Muscle of arm (tissue), 12 donors: Measurements from ENCODE around the gene SBF2. TPM values are rescaled to one million over a fixed set of nuclear protein-coding genes. Genes with fewer than 3 reads are reported as not detected.
A peak's percentile ranks its signal among the peaks of the same experiment; 100 is the strongest.
"Not testable (repeated sequence)": the region's sequence is repeated elsewhere in the genome, so short reads cannot be mapped to it uniquely, and the experiment has no call there.

Experiments
- DNase-seq: peaks from one replicate; pipeline ENCODE4 v3.0.0-alpha.2; 2013
- polyA plus RNA-seq, 12 donors: library from polyadenylated mRNA; unstranded; fragments of 120-200 nt; gene quantifications; one replicate each; pipeline ENCODE4 v1.2.1, GENCODE V29; 2013; ENCODE audit not compliant: insufficient read length in 12 of 12

Gene SBF2
- polyA plus RNA-seq, 12 donors: 18.3 to 53.2 (median 25.3) TPM; not detected in 1

DNA sequence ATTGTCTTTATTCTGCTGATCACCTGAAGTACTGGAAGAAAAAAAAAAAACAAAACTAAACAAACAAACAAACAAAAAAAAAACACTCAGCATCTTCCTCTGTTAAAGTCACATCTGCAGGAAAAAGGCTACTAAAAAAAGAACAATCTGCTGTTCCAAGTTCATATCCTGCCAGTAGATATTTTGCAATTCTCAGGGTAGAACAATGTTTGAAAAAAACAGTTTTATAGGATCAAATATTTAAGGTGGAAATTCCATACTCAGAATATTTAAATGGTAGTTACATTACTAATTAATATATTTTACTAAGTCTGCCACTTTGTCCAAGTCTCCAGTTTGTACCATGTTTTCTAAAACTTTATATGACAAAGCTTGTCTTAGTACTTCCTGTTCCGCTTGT lies 175.2 kb downstream of the SBF2 start:
- DNase-seq: peak; percentile 35

DNA sequence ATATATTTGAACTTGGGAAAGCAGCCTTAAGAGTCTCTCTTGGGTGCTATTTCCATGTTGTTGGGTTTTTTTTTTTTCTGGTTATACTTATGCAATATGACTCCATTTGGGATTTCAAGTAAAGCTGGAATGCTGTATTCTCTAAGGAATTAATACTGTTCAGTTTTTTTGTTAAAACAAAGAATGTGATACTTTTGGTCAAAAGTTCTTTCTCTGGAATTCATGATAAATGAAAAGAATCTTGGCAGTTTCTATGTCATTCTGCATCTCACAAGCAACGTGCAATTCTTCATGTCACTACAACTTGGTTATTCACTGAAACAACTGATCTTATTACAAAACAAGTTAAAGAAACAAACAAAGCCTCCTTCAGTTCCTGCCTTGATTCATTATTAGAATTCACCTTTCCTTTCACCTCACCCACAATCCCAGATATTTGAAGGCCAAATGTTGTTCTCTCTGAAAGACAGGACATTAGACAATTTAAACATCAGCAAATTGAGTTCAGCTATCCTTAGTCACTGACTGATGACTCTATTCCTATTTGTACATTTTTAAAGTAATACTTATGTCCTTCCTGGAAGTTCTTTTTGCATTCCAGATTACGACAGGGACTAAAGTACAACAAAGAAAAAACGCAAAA lies 176.2 kb downstream of the SBF2 start:
- peak; percentile 36 for DNase-seq

DNA sequence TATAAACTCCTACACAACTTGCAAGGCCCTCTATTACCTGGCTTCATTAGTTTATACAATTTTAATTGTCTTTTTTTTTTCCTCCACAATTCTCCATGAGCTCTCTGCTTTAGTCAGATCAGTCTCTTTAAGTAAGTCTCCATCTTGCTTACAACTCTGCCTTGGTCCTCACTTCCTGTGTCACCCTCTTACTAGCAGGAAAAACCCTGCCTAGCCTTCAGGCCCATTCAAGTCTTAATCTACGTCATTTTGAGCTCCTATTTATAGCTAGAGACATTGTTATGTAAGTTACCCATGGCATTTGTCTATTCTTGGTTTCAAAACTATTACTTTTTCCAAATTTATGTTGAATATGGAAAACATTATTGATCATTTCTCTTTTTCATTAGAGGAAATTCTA lies 177.4 kb downstream of the SBF2 start:
- DNase-seq: no peak

DNA sequence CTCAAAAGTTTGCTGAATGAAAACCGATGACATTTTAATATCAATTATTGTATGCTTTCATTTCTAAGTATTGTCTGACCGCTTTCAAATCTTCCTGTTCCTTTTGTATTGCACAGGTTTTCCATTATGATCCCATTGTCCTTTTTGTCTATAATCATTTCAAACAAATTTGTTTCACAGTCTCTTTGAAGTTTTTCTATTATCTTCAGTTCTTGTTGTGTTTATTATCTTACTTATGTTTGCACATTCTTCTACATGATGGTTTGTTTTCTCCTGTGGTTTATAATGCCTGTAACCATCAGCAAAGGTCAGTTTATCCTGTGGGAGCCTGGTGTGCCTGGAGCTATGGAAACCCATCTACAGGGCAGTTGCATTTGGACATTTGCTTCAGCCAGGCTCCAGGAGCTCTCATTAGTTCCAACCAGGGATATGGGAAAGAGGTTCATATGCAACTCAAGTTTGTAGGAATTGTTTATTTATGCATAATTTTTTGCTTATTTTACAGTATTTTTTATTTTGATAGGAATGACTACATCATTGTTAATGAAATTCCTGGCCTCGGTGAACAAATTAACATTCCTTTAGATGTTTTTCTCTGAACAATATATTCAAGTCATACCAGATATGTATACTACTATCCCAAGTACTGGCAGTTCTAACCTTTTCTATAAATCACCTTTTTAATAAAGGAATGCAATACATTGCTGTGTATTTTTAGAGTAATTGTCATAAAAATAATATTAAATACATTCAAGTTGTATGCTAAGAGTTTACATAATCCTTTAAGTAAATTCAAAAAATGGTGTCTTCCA lies 179.2 kb downstream of the SBF2 start:
- DNase-seq: no peak

DNA sequence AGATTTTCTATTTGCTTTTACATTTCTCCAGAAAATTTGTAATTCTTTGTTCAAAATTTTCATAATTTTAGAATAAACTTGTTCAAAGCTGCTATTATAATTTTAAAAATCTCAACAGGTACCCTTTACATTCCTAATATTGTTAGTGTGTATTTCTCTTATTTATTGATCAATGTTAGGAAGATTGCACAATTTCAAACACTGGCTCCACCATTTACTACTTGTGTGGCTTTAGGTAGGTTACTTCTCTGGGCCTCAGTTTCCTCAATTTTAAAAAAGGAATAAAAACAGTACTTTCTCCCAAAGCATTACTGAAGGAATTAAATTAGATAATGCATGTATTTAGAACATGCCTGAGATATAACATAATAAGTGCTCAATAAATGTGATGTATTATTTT lies 180.2 kb downstream of the SBF2 start:
- DNase-seq: no peak

DNA sequence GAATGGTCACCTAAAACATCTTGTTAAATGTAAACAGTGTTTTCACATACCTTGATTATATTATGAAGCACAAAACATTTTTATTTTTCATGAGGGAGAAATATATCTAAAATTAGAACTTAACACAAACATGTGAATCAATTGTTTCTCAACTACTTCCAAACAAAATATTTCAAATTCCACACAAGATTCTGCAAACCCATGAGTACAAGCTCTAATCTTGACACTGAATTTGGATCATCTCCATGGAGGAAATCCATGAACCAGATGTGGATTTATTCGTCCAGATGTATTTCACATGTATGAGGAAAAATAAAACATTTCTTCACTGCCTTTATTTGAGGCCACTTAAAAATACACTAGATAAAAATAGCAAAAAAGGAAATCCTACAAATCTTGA lies 184.2 kb downstream of the SBF2 start:
- DNase-seq: peak; percentile 91

DNA sequence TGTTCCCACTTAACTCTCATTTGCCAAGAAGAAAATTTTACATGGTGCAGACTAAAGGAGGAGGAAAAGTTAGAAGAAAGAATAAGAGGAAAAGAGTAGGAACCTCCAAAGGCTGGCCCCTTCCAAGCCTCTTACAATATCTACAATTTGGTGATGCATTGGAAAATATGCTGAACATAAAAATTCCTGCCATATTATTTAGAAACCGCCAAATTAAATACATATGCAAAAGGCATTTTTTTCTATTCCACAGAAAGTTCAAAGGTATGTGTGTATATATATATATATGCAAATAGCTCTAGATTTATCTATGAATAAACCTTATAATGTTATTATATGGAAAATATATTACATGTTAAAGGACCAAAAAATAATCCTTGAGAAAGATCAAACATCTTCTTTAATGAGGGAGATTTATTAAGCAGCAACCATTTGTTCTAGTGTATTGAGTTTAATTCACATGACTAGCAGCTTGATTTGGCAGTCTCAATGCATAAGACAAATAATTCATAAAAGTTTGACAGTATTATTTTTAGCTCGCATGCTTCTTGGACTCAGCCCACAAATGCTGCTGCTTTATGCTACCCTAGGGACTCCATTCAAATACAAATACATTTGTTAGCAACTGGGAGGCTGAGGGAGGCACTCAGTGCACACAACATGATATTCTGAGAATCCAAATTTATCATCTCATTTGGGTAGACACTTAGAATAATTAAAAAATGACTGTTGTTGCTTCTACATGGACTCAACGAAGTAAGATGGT lies 184.9 kb downstream of the SBF2 start:
- DNase-seq: peak; percentile 88

DNA sequence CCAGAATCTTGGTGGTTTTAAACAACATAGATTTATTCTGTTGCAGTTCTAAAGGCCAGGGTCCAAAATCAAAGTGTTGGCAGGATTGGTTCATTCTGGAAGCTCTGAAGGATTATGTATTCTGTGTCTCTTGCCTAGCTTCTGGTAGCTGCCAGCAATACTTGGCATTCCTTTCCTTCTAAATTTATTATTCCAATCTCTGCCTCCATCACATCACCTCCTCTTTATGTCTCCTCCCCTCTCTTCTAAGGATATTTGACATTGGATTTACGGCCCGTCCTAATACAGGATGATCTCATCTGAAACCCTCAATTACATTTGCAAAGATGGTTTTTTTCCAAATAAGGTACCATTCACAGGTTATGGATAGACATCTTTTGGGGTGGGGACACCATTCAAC lies 186.5 kb downstream of the SBF2 start:
- no peak for DNase-seq

DNA sequence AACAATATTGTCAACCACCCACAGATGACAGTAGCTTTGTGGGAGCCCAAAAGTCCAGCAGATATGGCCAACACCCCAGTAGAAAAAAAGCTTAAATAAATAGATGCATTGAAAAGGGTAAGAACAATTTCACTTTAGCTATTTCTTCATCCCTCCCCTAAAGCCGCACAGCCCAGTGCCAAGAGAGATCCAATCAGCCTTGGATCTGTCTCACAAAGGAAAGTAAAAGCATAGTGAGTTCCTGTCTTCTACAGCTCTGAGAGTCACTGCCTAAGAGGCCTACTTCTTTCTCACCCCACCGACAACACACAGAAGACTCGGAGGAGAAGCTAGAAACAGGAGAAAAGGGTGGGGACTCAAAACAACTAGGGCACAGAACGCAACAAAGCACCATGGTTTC lies 196.4 kb downstream of the SBF2 start:
- no peak for DNase-seq

DNA sequence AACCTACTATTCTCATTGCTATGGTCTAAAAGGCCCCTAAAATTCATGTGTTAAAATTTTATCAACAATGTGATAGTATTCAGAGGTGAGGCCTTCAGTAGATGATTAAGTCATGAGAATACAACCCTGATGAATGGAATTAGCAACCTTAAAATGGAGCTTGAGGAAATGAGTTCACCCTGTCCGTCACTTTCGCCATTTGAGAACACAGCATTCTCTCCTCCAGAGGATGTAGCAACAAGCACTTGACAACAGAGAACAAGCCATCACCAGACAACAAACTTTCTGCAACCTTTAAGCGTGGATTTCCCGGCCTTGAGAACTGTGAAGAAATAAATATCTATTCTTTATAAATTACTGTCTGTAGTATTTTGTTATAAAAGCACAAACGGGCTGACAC lies 197.0 kb downstream of the SBF2 start:
- DNase-seq: no peak

DNA sequence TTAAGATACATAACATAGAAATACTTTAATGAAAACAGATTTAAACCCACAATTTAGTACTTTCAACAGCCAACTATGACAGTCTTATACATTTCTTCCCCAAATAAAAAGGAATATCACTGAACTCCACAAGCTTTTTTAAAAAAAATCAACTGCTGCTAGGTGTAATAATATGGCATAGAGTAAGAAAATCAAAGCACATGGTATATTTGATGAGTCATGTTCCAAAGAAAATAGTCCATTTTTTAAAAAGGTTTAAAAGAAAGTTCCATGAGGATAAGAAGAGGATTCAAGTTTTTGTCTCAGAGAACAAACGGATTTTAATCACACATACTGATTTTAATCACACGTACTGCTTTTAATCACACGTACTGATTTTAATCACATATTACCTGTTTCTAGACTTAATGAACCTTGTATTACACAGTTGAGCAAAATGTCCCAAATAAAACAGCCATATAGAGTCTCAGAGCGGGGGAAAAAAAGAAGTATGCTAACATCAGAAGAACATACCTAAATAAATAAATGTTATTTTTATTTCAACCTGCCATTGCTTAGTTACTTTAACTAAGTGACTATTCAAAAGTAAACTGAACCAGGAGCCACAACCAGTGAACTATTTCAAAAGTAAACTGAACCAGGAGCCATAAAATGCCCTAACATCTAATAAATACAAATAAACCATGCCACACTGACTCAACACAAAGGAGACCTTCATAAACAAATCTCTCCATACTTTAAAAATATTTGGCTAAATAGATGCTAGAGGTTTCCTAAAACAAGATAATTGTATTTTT lies 198.4 kb downstream of the SBF2 start:
- no peak for DNase-seq

DNA sequence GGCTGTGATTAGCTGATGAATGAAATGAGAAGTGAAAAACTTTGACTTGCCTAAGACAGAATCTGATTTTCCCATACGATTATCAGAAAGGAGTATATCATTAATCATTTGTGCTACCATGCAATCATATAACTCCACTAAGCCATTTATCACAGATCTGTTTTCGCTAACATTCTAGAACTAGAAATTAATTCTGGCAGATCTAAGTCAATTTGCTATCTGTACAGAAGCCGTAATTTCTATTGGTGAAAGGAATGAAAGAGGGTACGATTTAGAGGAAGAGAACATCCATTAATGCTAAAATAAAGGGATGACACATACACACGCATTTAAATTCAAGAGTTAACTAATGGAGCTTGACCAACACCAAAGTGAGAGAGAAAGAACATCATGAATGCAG lies 201.6 kb downstream of the SBF2 start:
- no peak for DNase-seq

DNA sequence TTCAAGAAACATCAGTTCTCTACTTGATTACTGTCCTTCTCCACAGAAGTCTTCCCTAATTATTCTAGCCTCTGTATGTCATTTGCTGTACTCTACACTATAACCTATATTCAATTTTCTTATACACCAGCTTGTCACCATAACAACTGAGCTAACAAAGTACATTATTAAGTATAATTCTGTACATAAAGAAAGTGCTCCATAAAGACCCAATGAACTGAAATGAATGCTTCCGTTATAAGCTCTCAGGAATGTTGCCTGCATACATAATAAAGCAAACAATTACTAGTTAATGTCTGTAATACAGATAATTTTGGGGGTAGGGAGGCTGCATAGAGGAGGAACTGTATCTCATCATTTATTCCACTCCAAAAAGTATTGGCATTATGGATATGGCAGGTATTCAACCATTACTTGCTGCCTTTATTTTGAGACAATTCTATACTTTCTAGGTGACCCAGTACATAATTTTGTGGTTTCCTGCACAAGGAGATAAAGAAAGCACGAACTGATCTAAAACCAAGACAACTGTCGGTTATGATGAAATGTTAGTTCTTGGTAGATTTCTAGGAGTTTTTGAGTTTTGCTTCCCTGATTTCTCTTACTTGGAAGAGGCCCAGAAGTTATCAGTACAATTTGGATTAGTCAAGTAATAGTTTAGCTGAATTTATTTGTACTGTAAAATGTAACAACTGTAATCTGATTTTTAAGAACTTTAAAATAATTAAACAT lies 202.5 kb downstream of the SBF2 start:
- DNase-seq: no peak

DNA sequence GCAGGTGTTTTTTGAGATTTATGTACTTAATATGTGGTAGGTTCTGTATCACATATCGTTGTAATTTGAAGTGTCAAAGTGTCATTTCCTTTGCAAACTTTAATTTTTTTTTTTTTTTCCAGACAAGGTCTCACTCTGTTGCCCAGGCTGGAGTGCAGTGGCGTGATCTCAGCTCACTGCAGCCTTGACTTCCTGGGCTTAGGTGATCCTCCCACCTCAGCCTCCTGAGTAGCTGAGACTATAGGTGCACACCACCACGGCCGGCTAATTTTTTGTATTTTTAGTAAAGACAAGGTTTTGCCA lies 206.1 kb downstream of the SBF2 start:
- not testable (repeated sequence) for DNase-seq

DNA sequence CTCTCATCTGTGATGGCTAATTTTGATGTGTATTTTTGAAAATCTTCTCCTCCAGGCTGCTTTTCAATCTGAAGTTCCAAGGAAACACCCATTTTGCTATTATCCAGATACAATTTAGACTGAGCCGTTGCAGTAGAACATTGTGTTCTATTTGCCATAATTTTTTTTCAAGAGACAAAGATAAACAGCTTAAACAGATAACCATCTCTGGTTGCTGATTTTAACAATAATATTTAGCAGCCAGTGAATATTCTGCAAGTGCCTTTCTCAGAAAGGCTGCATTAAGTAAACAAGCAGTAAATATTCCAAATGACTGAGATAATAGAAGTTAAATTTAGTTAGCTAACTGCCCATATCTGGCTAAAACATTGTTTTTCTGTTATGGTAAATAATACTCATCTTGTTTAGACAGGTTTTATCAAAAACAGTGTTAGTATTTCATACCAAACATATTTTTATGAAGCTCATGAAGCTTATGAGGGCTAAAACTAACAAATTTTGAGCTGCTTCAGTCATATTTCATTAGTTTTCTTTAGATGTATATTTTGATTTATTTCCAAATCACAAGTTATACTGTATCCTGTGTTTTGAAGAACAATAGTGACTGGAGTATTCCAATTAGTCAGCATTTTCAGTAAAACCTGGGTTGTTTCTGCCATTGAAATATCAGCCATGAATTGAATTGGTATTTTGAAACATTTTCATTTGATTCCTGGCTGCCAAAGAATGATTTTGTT lies 206.7 kb downstream of the SBF2 start:
- DNase-seq: no peak

DNA sequence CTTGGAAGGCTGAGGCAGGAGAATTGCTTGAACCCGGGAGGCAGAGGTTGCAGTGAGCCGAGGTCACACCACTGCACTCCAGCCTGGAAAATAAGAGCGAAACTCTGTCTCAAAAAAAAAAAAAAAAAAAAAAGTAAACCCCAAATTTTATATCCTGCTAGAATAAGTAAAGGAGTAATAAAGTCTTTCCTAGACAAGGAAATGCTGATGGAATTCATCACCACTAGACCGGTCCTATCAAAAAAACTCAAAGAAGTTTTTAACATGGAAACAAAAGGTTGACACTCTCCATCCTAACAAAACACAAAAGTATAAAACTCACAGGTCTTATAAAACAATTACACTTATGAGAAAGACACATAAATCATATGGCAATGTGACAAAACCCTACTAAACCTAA lies 213.9 kb downstream of the SBF2 start:
- DNase-seq: no peak

DNA sequence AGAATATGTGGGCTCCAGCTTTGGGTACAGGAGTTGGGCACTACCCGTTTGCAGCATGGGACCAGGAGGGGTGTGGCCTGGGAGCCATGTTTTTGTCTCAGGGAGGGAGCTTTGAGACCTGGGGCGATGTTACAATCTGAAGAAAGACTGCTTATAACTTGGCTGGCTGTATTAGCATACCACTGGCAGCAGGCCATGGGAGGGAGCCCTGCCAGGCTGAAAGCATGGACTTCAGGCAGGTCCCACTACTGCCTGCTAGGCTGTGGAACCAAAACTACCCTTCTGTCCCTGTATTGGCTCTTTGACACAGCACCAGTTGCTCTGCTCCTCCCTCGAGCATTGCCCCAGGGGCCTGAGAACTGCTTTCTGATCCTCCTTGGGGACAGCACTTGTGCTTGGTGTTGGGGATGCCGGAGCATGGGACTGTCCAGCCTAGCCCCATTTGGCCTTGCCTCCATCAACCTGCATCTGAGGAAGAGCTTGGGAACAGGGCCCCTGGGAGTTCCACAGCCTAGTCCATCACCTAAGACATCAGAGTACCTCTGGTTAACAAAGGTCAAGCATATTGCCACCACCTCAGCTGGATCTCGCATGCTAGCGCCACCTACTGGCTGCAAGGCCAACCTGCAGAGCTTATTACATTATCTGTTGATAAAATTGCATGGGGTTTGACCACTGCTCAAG lies 217.4 kb downstream of the SBF2 start:
- DNase-seq: peak; percentile 12

DNA sequence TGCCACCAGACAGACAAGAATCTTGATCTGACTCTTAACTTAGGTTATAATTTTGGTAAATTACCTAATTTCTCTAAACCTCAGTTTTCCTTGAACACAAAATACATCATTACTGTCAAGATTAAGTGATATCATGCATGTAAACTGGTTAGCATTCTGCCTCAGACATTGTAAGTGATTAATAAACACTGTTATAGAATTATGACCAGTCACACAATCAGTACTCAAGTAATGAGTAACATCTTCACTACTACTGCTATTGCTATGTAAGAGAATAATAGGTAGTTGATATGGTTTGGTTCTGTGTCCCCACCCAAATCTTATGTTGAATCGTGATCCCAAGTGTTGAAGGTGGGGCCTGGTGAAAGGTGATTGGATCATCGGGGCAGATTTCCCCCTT lies 218.9 kb downstream of the SBF2 start:
- no peak for DNase-seq

DNA sequence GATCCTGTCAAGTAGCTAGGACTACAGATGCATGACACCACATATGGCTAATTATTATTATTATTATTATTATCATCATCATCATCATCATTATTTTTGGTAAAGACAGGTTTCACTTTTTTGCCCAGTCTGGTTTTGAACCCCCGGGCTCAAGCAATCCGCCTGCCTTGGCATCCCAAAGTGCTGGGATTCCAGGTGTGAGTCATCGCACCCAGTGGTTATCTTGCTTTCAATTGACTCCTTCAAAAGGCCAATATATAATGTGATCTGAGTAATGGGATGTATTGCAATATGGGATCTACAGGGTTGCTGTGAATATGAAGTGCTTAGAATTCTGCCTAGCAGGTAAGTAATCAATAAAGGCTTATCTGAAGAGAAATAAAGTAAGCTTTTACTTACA lies 221.2 kb downstream of the SBF2 start:
- no peak for DNase-seq

DNA sequence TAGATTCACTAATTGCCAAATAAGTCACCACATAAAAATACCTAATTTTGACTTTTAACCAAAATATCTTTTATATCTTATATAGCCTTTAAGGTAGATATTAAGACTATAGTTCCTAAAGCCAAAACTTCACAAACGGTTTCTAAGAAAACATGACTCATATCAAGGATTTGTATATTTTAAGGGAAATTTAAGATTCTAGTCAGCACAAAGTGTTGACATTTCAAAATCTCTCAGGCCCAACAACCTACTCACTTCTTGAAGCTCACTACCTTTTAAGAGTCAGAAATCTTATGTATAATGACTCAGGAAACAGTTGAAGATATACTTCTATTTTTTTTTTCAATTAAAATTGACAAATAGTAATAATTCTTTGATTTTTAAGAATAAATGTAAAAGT lies 221.9 kb downstream of the SBF2 start:
- DNase-seq: no peak
